Motor neuron (in vitro differentiated cells): ENCODE measurements around the gene AVEN. TPM values are rescaled to one million over a fixed set of nuclear protein-coding genes. Genes with fewer than 3 reads are reported as not detected.
A peak's percentile ranks its signal among the peaks of the same experiment; 100 is the strongest.
"Not testable (repeated sequence)": the region's sequence is repeated elsewhere in the genome, so short reads cannot be mapped to it uniquely, and the experiment has no call there.

Source experiments
- ATAC-seq, 8 experiments: fragments of 200-7000 bp; cut with Tn5 transposase; replicated peaks in 6 of 8; 2 replicates each; pipeline ENCODE4 v1.8.0; 2021; ENCODE audit warnings: mild to moderate bottlenecking in 8 of 8, moderate library complexity in 8 of 8
- H3K27ac ChIP-seq, 2 donors: fragments of 250-450 bp; sonication (Bioruptor Pico); 2 replicates each; pipeline ENCODE4 v1.9.0; 2021; ENCODE audit warnings: antibody characterized with exemption in 2 of 2, mild to moderate bottlenecking in 2 of 2, moderate library complexity in 1 of 2
- H3K4me1 ChIP-seq, 2 donors: fragments of 250-450 bp; sonication (Bioruptor Pico); replicated peaks in 1 of 2; 2 replicates each; pipeline ENCODE4 v1.6.1; 2021; ENCODE audit warnings: antibody characterized with exemption in 2 of 2, mild to moderate bottlenecking in 2 of 2, moderate library complexity in 1 of 2
- H3K4me3 ChIP-seq, 5 donors: fragments of 250-450 bp; sonication (Bioruptor Pico); 2 replicates each; pipeline ENCODE4 v1.9.0; 2021; ENCODE audit warnings: antibody characterized with exemption in 5 of 5, mild to moderate bottlenecking in 5 of 5, moderate library complexity in 4 of 5
- WGBS, 10 experiments: fragments of 450-650 bp; shearing (Covaris generic); methylation state at CpG; one replicate each; pipeline ENCODE4 v1.0.0; 2022; 5-methylcytosine and 5-hydroxymethylcytosine counted together
- in situ Hi-C, 9 experiments: fragments of 400-800 bp; cut with MboI; loops; one replicate each; pipeline ENCODE4 v1.15.0; 2021; ENCODE audit warnings: low sequenced_read_pairs in 9 of 9, low pct_unique_long_range_greater_than_20kb in 2 of 9; ENCODE audit not compliant: unreplicated experiment in 9 of 9
- total RNA-seq, 8 experiments: library from RNA; unstranded; fragments of 300-600 nt; gene quantifications; 2 replicates each; pipeline versions ENCODE4 v1.2.3 to v1.2.4, GENCODE V29; 2022

Gene AVEN
- total RNA-seq, 8 experiments from 2014 or later, result 3.0 to 22.3 (median 11.2) TPM

DNA sequence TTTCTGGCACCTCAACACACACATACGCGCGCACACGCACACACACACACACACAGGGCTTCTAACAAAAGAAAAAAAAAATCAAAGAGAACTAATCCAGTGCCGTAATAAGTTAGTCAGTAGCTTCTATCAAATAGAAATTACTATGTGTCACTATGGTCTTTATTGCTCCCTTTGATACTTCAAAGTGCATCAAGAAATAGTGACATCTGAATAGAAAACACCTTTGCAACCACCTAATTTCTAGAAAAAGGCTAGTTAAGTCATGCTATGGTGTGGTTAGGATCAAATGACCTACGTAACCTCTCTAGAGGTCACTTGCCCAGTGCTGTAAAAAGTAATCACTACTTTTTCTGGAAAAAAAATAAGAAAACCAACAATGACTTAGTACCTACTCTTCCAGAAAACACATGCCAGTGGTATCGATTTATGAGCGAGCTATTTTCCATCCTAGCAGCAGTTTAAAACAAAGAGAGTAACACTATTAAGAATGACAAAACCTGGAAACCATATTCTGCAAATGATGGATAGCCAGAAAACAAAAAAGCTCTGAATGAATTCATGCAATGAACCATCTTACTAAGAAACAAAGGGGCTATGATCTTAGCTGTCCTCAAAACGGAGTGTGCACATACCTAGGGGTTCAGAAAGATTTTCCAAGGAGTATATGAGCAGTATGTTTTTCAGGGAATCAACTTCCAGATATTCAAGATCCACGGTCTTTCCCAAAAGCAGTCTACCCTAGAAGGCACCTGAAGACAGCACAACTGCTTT is 6.8 kb downstream of the AVEN start:
- 71 to 92% (median 84%) methylated on average over 2 to 9 of the region's 10 CpGs; no CpG with 5 or more reads in 1 of the 10 experiments for WGBS, 10 experiments
- Histone ChIP-seq H3K4me1 (no peaks in the 10 kb centered on the region), H3K4me3 (no peak overlapping the region), H3K27ac (no peak overlapping the region)
- no peak for ATAC-seq
- in situ Hi-C loops, result no loop called here

DNA sequence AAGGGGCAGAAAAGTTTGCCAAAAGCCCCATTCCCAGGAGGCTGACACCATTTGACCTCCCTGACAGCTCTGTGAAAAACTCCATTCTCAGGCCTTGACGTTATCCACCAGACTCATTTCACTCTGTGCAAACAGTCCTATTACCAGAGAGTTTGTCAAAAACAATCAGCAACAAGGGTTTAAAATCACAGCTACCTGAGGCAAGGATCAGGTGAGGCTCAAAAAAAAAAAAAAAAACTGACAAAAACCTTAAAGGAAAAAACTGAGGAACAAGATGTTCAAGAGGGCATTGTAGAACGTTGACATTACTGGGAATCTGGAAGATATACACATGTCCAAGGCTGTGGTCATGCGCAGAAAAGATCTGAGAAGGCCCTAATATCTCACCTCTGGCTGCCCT is 11.4 kb downstream of the AVEN start:
- in situ Hi-C loops, result no loop called here
- Histone ChIP-seq H3K4me3 (no peak overlapping the region), H3K4me1 (peaks cover 0 to 3% of the 10 kb centered on the region in 2 donors), H3K27ac (no peak overlapping the region)
- ATAC-seq, result no peak
- 40 to 100% (median 79%) methylated on average over 1 to 3 of the region's 3 CpGs for WGBS, 10 experiments

DNA sequence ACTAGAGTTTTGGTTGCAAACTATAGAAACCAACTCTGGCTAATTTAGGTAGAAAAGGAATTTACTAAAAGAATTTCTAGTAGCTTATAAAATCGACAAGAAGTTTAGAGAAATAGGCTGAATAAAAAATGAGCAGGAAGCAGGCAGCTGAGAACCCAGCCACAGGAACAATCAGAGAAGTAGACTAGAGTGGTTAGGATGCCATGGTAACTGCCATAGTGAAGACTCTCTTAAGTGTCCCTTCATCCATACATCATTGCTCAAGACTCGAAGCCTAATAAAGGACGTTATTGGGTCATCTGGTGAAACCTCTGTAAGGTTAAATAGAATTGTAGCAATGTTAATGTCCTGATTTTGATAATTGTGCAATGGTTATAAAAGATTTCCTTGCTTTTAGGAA is 13.8 kb downstream of the AVEN start:
- Histone ChIP-seq H3K27ac (no peak overlapping the region), H3K4me3 (no peak overlapping the region), H3K4me1 (peaks cover 0 to 3% of the 10 kb centered on the region in 2 donors)
- in situ Hi-C loops, result no loop called here
- ATAC-seq, result peak in 1 of 8 experiments; percentile 37
- WGBS, 10 experiments, result 17 to 100% (median 85%) methylated on average over 1 to 3 of the region's 3 CpGs

DNA sequence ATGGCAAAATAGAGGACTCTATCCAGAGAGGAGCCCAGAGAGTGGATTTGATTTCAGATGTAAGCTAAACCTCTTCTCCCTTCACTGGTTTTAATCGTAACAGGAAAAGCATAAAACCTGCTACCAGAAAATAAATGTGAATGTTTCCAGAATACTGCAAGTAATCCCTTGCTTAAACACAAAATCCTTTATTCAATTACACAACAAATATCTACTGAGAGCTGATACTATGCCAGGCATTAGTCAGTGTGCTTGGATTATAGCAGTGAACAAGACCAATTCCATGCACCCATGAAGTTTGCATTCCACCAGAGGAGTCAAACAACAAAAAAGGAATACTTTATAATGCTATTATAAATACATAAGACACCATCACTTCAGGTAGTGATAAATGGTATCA is 15.1 kb downstream of the AVEN start:
- in situ Hi-C loops, result no loop called here
- no peak for ATAC-seq
- 11 to 100% (median 67%) methylated on average over 1 of the region's 1 CpG; no CpG with 5 or more reads in 2 of the 10 experiments for WGBS, 10 experiments
- H3K4me1 ChIP-seq, result peaks cover 0 to 3% of the 10 kb centered on the region in 2 donors
- H3K4me3 ChIP-seq, result no peak overlapping the region
- H3K27ac ChIP-seq, result no peak overlapping the region

DNA sequence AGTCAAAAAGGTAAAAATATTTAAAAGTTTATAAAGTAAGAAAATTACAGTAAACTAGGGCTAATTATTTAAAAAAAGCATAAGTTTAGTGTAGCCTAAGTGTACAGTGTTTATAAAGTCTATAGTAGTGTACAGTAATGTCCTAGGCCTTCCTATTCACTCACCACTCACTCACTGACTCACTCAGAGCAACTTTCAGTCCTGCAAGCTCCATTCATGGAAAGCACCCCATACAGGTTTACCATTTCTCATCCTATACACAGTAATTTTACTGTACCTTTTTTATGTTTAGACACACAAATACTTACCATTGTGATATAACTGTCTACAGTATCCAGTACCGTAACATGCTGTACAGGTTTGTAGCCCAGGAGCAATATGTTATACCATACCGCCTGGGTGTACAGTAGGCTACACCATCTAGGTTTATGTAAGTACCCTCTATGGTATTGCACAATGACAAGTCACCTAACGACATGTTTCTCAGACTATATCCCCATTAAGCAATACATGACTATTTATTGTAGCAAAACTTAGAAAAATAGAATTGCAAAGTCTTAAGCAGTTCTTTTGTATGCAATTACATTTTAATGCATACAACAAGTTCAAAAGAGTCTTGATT is 19.5 kb downstream of the AVEN start:
- no peak overlapping the region for H3K27ac ChIP-seq
- H3K4me3 ChIP-seq, result no peak overlapping the region
- in situ Hi-C loops, result no loop called here
- 80 to 100% (median 94%) methylated on average over 2 to 3 of the region's 3 CpGs; no CpG with 5 or more reads in 1 of the 10 experiments for WGBS, 10 experiments
- no peak for ATAC-seq
- H3K4me1 ChIP-seq, result no peaks in the 10 kb centered on the region

DNA sequence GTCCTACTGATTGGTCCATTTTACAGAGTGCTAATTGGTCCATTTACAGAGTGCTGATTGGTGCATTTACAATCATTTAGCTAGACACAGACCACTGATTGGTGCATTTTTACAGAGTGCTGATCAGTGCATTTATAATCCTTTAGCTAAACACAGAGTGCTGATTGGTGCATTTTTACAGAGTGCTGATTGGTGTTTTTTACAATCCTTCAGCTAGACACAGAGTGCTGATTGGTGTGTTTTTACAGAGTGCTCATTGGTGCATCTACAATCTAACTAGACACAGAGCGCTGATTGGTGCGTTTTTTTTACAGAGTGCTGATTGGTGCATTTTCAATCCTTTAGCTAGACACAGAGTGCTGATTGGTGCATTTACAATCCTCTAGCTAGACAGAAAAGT is 20.3 kb downstream of the AVEN start:
- H3K4me1 ChIP-seq, H3K27ac ChIP-seq, H3K4me3 ChIP-seq, in situ Hi-C loops, ATAC-seq: not testable (repeated sequence)
- WGBS, 10 experiments, result 80 to 100% (median 100%) methylated on average over 1 to 2 of the region's 2 CpGs; no CpG with 5 or more reads in 5 of the 10 experiments

DNA sequence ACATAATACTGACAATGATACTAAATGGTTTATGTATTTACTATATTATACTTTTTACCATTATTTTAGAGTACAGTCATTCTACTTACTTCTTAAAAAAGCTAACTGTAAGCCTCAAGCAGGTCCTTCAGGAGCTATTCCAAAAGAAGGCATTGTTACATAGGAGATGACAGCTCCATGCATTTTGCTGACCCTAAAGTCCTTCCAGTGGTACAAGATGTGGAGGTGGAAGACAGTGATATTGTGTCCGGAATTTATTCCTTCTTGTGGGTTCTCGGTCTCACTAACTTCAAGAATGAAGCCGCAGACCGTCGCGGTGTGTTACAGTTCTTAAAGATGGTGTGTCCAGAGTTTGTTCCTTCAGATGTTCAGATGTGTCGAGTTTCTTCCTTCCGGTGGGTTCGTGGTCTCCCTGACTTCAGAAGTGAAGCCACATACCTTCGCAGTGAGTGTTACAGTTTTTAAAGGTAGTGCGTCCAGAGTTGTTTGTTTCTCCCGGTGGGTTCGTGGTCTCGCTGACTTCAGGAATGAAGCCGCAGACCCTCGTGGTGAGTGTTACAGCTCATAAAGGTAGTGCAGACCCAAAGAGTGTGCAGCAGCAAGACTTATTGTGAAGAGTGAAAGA is 20.9 kb downstream of the AVEN start:
- WGBS, 10 experiments, result 93 to 100% (median 98%) methylated on average over 2 to 16 of the region's 16 CpGs; no CpG with 5 or more reads in 2 of the 10 experiments
- in situ Hi-C loops, result no loop called here
- no peak for ATAC-seq
- no peak overlapping the region for H3K4me3 ChIP-seq
- no peak overlapping the region for H3K27ac ChIP-seq
- no peaks in the 10 kb centered on the region for H3K4me1 ChIP-seq

DNA sequence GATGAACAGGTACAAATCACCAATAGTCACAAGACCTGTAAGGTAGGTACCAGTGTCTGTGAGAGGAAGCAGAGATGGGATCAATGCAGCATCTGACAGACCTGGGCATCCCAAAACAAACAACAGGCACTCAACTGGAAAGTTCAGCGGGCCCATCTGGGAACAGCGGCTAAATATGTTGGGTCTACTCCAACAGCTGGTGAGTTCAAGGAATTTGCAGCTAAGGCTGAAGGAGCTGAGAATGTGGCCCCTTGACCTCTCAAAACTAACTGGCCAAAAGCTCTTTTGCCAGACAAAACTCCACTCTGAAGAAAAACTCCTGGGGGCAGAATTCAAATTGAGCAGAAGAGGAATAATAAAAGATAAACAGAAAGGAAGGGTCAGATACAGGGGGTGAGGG is 24.4 kb downstream of the AVEN start:
- no peak for ATAC-seq
- WGBS, 10 experiments, result 67 to 100% (median 85%) methylated on average over 2 of the region's 2 CpGs; no CpG with 5 or more reads in 5 of the 10 experiments
- Histone ChIP-seq H3K4me3 (no peak overlapping the region), H3K4me1 (no peaks in the 10 kb centered on the region), H3K27ac (no peak overlapping the region)
- in situ Hi-C loops, result no loop called here

DNA sequence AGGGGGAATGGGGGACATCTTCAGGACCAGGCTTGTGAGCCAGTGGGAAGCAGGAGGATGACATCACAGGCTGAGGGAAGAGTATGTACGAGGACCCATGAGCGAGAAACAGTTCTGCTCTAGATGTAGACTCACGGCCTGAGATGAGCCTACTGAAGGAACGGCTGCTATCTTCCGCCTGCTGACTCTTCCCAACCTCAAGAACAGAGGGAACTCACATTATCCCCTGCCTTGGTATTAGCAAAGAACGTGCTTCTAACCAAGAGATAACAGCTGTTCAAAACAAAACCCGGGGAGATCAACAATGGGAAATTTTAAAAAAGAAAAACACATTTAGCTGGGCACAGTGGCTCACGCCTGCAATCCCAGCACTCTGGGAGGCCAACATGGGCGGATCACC is 25.3 kb downstream of the AVEN start:
- 88 to 100% (median 100%) methylated on average over 1 to 4 of the region's 9 CpGs; no CpG with 5 or more reads in 2 of the 10 experiments for WGBS, 10 experiments
- H3K4me3 ChIP-seq, result no peak overlapping the region
- in situ Hi-C loops, result no loop called here
- H3K4me1 ChIP-seq, result no peaks in the 10 kb centered on the region
- no peak overlapping the region for H3K27ac ChIP-seq
- ATAC-seq, result no peak

DNA sequence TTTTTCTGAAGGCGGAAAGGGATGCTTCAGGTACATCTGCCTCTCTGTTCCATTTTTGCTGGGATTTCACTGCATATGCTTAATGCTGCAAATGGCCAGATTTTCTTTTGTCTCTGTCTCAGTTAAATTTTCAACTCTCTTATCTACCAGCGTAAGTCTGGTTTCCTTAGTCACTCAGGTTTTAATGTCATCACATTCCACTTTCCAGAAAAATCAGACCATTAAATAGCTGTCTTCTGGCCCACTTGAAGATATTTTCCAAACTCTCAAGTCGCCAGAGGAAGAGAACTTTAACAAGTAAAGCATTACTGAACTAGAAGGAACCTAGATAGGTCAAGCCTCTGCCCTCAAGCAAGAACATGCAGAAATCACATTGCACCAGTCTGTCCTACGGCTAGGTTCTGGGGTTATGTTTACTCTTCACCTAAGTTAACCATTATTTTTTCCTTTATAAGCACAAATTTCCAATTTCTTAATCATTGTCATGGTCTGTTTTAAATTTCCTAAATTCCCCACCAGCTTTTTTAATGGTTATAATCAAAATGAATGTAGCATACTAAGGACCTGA is 26.5 kb downstream of the AVEN start:
- in situ Hi-C loops, result no loop called here
- WGBS, 10 experiments, result 68 to 100% (median 90%) methylated on average over 2 to 4 of the region's 4 CpGs
- no peak overlapping the region for H3K4me3 ChIP-seq
- H3K27ac ChIP-seq, result no peak overlapping the region
- no peaks in the 10 kb centered on the region for H3K4me1 ChIP-seq
- ATAC-seq, result no peak

DNA sequence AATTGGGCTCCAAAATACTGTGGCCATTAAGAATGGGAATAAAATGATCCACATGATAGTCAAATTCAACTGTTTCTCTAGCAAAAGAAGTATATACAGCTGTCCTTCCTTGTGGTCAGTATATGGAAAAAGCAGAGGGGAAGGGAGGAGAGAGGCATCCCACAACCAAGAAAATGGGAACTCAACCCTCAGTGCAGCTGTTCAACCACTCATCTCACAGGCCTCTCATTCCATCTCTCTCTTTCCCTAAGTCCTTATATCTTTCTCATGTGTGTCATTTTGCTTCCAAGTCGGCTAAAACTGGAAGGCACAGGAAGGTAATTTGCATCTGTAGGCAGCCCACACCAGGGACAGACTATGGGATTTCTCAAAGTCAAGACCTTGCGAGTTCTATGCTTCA is 27.5 kb downstream of the AVEN start:
- H3K27ac ChIP-seq, result no peak overlapping the region
- WGBS, 10 experiments, result 50 to 100% (median 72%) methylated on average over 1 to 2 of the region's 2 CpGs; no CpG with 5 or more reads in 2 of the 10 experiments
- no peak overlapping the region for H3K4me3 ChIP-seq
- in situ Hi-C loops, result no loop called here
- no peaks in the 10 kb centered on the region for H3K4me1 ChIP-seq
- no peak for ATAC-seq

DNA sequence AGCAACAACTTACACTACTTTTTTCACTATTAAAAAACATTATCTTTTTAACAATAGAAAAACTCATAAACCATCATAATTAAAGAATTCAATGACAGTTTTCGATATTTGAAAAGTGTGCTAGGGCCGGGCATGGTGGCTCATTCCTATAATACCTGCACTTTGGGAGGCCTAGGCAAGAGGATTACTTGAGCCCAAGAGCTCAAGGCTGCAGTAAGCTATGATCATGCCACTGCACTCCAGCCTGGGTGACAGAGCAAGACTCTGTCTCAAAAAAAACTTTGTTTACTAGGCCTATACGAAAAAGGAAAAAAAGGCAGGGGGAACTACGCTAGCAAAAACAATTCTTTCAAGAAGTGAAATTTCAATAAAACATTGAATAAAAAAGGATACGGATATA is 28.1 kb downstream of the AVEN start:
- H3K4me3 ChIP-seq, result no peak overlapping the region
- no peak for ATAC-seq
- no peaks in the 10 kb centered on the region for H3K4me1 ChIP-seq
- no peak overlapping the region for H3K27ac ChIP-seq
- in situ Hi-C loops, result no loop called here
- WGBS, 10 experiments, result 74 to 100% (median 82%) methylated on average over 1 to 5 of the region's 5 CpGs; no CpG with 5 or more reads in 1 of the 10 experiments

DNA sequence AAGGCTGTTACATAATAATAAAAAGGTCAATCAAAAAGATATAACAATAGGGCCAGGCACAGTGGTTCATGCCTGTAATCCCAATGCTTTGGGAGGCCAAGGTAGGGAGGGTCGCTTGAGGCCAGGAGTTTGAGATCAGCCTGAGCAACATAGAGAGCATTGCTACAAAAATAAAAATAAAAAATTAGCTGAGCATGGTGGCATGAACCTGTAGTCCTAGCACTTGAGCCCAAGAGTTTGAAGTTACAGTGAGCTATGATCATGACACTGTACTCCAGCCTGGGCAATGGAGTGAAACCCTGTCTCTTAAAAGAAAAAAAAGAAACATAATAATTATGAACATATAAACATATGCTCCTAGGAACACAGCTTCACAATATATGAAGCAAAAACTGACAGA is 29.3 kb downstream of the AVEN start:
- Histone ChIP-seq H3K27ac (no peak overlapping the region), H3K4me1 (no peaks in the 10 kb centered on the region), H3K4me3 (no peak overlapping the region)
- no peak for ATAC-seq
- WGBS, 10 experiments, result 78 to 100% (median 100%) methylated on average over 1 of the region's 1 CpG; no CpG with 5 or more reads in 1 of the 10 experiments
- in situ Hi-C loops, result no loop called here
